Motor neuron (in vitro differentiated cells): ENCODE data around the gene P3H1. TPM values are rescaled to one million over a fixed set of nuclear protein-coding genes. Genes with fewer than 3 reads are reported as not detected.
A peak's percentile ranks its signal among the peaks of the same experiment; 100 is the strongest.

Experiments
- ATAC-seq, 8 experiments: fragments of 200-7000 bp; cut with Tn5 transposase; replicated peaks in 6 of 8; 2 replicates each; pipeline ENCODE4 v1.8.0; 2021; ENCODE audit warnings: mild to moderate bottlenecking in 8 of 8, moderate library complexity in 8 of 8
- H3K27ac ChIP-seq, 2 donors: fragments of 250-450 bp; sonication (Bioruptor Pico); 2 replicates each; pipeline ENCODE4 v1.9.0; 2021; ENCODE audit warnings: antibody characterized with exemption in 2 of 2, mild to moderate bottlenecking in 2 of 2, moderate library complexity in 1 of 2
- H3K4me1 ChIP-seq, 2 donors: fragments of 250-450 bp; sonication (Bioruptor Pico); replicated peaks in 1 of 2; 2 replicates each; pipeline ENCODE4 v1.6.1; 2021; ENCODE audit warnings: antibody characterized with exemption in 2 of 2, mild to moderate bottlenecking in 2 of 2, moderate library complexity in 1 of 2
- H3K4me3 ChIP-seq, 5 donors: fragments of 250-450 bp; sonication (Bioruptor Pico); 2 replicates each; pipeline ENCODE4 v1.9.0; 2021; ENCODE audit warnings: antibody characterized with exemption in 5 of 5, mild to moderate bottlenecking in 5 of 5, moderate library complexity in 4 of 5
- WGBS, 10 experiments: fragments of 450-650 bp; shearing (Covaris generic); methylation state at CpG; one replicate each; pipeline ENCODE4 v1.0.0; 2022; 5-methylcytosine and 5-hydroxymethylcytosine counted together
- in situ Hi-C, 9 experiments: fragments of 400-800 bp; cut with MboI; loops; one replicate each; pipeline ENCODE4 v1.15.0; 2021; ENCODE audit warnings: low sequenced_read_pairs in 9 of 9, low pct_unique_long_range_greater_than_20kb in 2 of 9; ENCODE audit not compliant: unreplicated experiment in 9 of 9
- total RNA-seq, 8 experiments: library from RNA; unstranded; fragments of 300-600 nt; gene quantifications; 2 replicates each; pipeline versions ENCODE4 v1.2.3 to v1.2.4, GENCODE V29; 2022

The P3H1 gene
- total RNA-seq, 8 experiments from 2014 or later, result 22.0 to 68.9 (median 38.1) TPM

DNA sequence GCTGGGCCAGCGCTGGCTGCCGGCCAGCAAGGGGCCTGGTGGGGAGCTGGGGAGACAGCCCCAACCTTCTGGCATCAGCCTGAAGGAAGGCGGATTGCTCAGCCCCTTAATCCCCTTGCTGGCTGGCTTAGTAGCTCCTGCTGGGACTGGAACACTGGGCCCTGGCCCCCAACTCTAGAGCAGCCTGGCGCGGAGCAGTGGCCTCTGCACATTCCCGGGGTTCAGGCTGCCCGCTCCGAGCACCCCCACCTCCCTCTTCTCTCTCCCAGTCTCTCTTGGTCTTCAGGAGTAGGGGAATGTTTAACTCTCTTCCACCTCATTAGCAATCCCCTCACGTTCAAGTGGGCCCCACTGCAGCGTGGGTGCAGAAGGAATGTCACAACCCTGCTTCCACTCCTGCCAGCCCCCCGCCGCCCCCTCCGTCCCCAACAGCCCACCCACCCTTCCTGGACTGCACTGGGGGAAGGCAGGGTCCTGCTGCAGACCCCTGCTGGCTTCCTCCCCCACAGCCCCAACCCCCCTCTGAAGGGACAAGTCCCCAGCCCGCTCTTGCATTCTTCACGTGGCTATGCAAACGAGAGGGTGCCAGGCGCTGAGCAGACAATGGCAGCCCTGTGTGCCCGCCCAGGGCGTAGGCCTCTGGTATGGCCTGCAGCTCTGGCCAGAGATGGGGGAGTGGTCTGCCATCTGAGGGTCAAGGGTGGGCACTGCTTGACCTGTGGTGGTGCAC lies 25.8 kb downstream of the P3H1 start:
- in situ Hi-C loops, result loop anchor here in 2 of 9 experiments (25.0 kb wide), 2 partner anchors 154 to 404 kb away; partner anchors contain the start of gene FOXJ3 (in 1 of the 2)
- WGBS, 10 experiments, result 60 to 82% (median 70%) methylated on average over 1 to 9 of the region's 19 CpGs; no CpG with 5 or more reads in 4 of the 10 experiments
- H3K4me3 ChIP-seq, result no peak overlapping the region
- peaks cover 15 to 16% of the 10 kb centered on the region in 2 donors for H3K4me1 ChIP-seq
- no peak overlapping the region for H3K27ac ChIP-seq
- ATAC-seq, result peak in 5 of 8 experiments; percentile 42 to 80 (median 63)

DNA sequence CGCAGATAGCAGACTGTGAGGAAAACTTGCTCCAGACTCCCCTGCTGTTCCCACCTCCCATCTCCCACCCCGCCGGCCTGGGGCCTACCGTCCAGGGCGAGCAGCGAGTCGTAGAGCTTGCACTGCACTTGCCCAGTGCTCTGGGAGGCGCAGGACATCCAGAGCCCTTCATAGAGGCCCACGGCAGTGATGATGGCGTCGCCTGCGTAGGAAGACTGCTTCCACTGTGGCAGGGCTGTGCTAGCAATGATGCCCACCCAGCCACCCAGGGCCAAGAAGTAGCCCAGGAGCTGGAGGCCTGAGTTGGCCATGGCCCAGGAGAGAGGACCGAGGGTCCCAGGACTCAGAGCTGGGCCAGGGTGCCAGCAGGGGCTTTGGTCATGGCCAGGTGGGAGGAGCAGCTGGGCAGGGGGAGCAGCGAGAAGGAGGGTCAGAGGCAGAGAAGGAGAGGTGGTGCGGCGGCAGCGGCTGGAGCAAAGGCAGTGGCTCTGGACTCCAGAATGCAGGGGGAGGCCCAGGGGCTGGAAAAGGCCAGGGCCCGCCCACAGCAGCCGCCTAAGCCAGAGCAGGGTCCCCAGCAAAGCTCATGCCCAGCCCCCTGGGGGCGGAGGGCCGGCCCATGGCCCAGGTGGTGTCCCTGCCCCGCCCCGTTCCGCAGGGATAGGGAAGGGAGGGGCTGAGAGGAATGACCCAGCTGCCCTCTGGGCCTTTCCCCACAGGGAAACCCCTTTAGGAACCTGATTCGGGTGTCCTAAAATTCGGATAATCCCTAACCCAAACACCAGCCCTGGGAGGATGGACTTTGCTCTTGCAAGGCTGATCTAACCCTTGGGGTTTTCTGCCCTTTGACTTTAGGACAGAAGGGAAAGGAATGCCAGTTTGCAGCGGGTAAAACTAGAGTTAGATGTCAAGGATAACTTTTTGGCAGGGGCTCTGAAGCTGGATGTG lies 26.8 kb downstream of the P3H1 start, which contains the start of gene CLDN19:
TSS of gene CLDN19 (minus strand) at position 484 of the 948 bp plus-strand sequence. CDS start at position 311, 173 bp downstream.
- WGBS, 10 experiments, result 27 to 78% (median 53%) methylated on average over 3 to 8 of the region's 27 CpGs; no CpG with 5 or more reads in 6 of the 10 experiments
- in situ Hi-C loops, result loop anchor here in 2 of 9 experiments (25.0 kb wide), 2 partner anchors 153 to 403 kb away; partner anchors contain the start of gene FOXJ3 (in 1 of the 2)

DNA sequence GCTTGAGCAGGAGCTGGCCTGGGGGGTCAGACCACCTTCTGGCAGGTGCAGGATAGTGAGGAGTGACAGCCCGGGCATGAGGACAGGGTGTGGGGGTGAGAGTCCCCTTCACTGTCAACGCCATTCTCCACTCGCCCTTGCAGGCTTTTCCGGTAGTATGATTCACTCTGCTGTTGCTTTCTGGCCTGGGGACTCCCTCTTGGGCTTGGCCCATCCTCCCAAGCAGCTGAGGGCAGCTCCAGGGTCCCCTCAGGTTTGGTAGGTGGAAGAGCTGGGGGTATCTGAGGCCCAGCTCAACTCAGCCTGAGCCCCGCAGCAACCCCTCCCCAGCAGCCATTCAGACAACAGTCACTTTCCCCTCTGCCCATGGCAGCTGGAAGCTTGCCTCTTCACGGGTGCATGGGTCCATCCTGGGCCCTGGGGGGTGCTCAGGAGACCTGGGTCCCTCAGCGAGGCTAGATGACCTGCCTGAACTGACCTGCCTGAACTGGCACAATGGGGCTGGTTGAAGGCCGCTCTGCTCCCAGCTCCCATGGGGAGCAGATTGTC lies 28.1 kb downstream of the P3H1 start:
- WGBS, 10 experiments, result 62 to 100% (median 83%) methylated on average over 1 to 3 of the region's 8 CpGs; no CpG with 5 or more reads in 7 of the 10 experiments
- ATAC-seq, result no peak
- H3K27ac ChIP-seq, result no peak overlapping the region
- peaks cover 15 to 16% of the 10 kb centered on the region in 2 donors for H3K4me1 ChIP-seq
- in situ Hi-C loops, result loop anchor here in 2 of 9 experiments (25.0 kb wide), 2 partner anchors 151 to 401 kb away; partner anchors contain the start of gene FOXJ3 (in 1 of the 2)
- no peak overlapping the region for H3K4me3 ChIP-seq

More for the DNA sequence above, 26.8 kb downstream of the P3H1 start, which contains the start of gene CLDN19:
- no peak within 1 kb of the TSS for H3K27ac ChIP-seq
- no peak within 1 kb of the TSS for H3K4me3 ChIP-seq
- peak in 6 of 8 experiments; percentile 7 to 77 (median 44) for ATAC-seq
- H3K4me1 ChIP-seq, result peaks cover 15 to 16% of the 10 kb centered on the region in 2 donors

DNA sequence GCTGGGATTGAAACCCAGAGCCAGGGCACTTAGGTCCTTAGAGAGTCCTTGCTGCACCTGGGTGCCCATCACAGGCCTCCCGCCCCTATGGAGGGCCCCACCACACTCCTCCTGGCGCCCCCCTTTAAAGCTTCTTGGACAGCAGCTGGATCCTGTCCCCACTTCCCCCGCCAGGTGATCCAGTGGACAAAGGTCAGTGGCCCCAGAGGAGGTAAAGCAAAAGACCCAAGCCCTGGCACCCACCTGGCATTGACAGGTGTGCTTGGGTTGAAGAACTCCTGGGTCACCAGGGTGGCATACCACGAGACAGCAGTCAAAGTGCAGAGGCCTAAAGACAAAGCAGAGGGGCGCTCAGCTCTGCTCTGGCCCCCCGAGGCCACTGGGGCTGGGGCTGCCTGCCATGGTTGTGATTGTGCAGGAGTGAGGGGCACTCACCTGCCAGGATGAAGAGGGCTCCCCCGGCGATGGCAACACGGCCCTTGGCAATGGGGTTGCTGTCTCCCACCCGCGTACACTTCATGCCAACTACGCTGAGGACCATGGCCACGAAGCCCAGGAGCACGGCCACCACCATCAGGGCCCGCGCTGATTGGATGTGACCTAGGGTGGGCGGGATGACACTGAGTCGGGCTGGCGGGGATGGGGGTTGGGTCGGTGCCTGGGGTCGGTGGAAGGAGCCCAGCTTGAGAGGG lies 28.7 kb downstream of the P3H1 start:
- 40 to 94% (median 79%) methylated on average over 1 to 13 of the region's 21 CpGs; no CpG with 5 or more reads in 6 of the 10 experiments for WGBS, 10 experiments
- H3K4me3 ChIP-seq, result no peak overlapping the region
- H3K27ac ChIP-seq, result no peak overlapping the region
- peaks cover 15 to 16% of the 10 kb centered on the region in 2 donors for H3K4me1 ChIP-seq
- in situ Hi-C loops, result loop anchor here in 2 of 9 experiments (25.0 kb wide), 2 partner anchors 151 to 401 kb away; partner anchors contain the start of gene FOXJ3 (in 1 of the 2)
- no peak for ATAC-seq

DNA sequence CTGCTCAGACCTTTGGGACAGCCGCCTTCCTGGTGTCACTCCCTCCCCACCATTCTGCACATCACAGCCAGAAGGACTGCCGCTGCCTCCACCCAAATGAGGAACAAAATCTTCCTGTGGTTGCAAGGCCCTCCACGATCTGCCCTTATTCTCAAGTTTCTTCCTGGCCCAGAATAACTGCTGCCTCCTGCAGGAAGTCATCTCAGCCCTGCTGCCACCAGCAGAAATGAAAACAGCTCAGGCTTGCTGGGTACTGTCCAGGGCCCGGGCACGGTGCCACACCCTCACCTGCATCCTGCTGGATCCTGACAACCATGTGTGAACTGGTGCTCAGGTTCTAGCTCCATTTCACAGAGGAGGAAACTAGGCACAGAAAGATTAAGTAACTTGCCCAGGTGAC lies 29.6 kb downstream of the P3H1 start:
- no peak overlapping the region for H3K4me3 ChIP-seq

DNA sequence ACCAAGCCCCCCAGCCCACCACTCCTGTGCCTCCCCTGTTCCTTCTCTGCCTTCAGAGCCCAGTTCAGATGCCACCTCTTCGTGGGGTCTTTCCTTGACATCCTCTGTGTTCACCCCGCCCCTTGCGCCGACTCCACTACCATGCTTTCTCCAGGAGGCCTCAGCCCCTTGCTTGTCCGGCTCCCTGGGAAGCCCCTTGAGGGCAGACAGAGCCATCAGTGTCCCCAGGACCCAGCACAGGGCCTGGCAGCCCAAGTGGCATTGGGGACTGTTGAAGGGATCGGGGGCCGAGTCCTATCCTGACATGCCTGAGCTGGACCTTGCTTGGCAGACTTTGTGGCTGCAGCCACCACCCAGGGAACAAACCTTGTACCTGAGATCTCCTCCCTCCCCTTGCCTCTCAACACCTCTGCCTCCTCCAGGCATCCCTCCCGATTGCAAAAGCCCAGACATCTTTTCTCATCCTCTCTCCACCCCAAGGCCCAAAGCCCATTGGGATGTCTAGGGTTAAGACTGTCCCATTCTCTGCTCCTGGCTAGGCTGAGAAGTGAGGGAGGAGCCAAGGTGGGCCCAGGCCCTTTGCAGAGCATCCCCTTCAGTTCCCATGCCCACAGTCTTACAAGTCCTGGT lies 30.1 kb downstream of the P3H1 start:
- ATAC-seq, result no peak
- WGBS, 10 experiments, result 50 to 100% (median 100%) methylated on average over 1 to 2 of the region's 8 CpGs; no CpG with 5 or more reads in 7 of the 10 experiments
- Histone ChIP-seq H3K27ac (no peak overlapping the region), H3K4me3 (no peak overlapping the region), H3K4me1 (peaks cover 15 to 16% of the 10 kb centered on the region in 2 donors)
- in situ Hi-C loops, result loop anchor here in 2 of 9 experiments (25.0 kb wide), 2 partner anchors 149 to 399 kb away; partner anchors contain the start of gene FOXJ3 (in 1 of the 2)

More for the DNA sequence above, 29.6 kb downstream of the P3H1 start:
- no peak for ATAC-seq
- 40 to 85% (median 71%) methylated on average over 1 to 4 of the region's 5 CpGs; no CpG with 5 or more reads in 4 of the 10 experiments for WGBS, 10 experiments
- Histone ChIP-seq H3K4me1 (peaks cover 15 to 16% of the 10 kb centered on the region in 2 donors), H3K27ac (no peak overlapping the region)
- in situ Hi-C loops, result loop anchor here in 2 of 9 experiments (25.0 kb wide), 2 partner anchors 150 to 400 kb away; partner anchors contain the start of gene FOXJ3 (in 1 of the 2)

DNA sequence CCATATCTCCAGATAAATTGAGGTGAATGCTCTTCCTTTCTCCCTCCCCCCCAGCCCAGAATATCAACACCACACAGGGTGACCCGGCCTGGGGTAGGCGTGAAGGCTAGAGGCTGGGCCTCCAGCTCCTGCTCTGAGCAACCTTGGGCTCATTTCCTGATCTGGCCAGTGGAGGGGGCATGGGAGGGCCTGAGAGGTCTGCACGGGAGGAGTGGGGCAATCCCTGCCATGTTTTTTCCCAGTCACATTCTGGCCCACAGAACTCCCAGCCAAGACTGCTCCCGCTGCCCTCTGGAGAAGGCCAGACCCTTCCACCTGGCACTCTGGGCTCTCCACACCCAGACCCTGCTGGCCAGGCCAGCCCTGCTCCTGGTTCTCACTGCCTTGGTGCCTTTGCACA lies 30.7 kb downstream of the P3H1 start:
- ATAC-seq, result peak in 4 of 8 experiments; percentile 7 to 94 (median 81)
- in situ Hi-C loops, result loop anchor here in 2 of 9 experiments (25.0 kb wide), 2 partner anchors 149 to 399 kb away; partner anchors contain the start of gene FOXJ3 (in 1 of the 2)
- 17 to 67% methylated on average over 1 to 4 of the region's 4 CpGs; no CpG with 5 or more reads in 8 of the 10 experiments for WGBS, 10 experiments

DNA sequence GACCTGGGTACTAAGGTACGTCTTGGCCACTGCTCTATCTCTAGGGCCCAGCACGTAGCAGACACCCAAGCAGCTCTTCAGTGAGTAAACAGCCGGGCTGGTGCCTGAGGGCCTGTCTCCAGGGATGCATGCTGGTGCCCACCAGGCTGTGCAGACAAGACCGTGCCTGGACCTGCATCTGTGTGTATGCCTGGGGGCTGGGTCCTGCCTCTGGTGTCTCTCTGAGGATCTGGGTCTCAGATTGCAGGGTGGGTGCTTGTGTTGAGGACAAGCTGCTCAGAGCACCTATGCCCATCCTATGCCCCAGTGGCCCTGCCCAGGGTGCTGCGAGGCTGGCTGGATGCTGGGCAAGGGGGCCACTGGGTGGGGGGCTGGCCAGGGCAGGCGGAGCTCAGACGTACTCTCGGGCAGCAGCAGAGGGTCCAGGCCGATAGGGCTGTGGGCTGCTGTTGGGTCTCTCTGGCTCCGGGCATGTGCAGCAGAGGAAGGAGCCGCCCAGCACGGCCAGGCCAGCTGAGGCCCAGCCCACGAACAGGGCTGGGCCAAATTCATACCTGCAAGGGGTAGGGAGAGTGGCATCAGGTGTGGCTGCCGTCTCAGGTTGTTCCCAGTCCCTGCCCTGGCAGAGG lies 31.2 kb downstream of the P3H1 start:
- ATAC-seq, result peak in 1 of 8 experiments; percentile 48
- in situ Hi-C loops, result loop anchor here in 2 of 9 experiments (25.0 kb wide), 2 partner anchors 148 to 398 kb away; partner anchors contain the start of gene FOXJ3 (in 1 of the 2)
- Histone ChIP-seq H3K4me1 (peaks cover 9 to 10% of the 10 kb centered on the region in 2 donors), H3K4me3 (no peak overlapping the region), H3K27ac (no peak overlapping the region)
- 70 to 80% (median 79%) methylated on average over 1 to 5 of the region's 14 CpGs; no CpG with 5 or more reads in 7 of the 10 experiments for WGBS, 10 experiments

More for the DNA sequence above, 30.7 kb downstream of the P3H1 start:
- Histone ChIP-seq H3K4me3 (no peak overlapping the region), H3K27ac (no peak overlapping the region), H3K4me1 (peaks cover 14 to 15% of the 10 kb centered on the region in 2 donors)

DNA sequence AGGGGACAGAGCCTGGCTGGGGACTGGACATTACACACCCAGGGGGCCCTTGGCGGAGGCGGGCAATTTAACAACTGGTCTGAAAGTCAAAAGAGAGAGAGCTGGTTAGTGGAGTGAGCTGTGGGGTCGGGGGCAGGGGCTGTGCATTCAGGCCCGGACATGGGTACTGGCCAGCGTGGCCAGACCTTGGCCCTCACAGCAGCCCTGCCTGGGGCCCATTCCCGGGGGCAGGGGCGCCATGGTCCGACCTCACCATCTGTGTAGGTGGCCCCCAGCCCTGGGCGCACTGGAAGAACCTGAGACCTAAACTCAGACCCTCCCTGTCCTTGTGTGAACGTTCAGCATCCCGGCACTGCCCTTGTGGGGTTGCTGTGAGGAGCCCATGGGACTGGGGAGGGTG lies 31.8 kb downstream of the P3H1 start:
- 40 to 100% methylated on average over 1 of the region's 11 CpGs; no CpG with 5 or more reads in 8 of the 10 experiments for WGBS, 10 experiments
- Histone ChIP-seq H3K4me1 (peaks cover 3 to 5% of the 10 kb centered on the region in 2 donors), H3K27ac (no peak overlapping the region), H3K4me3 (no peak overlapping the region)
- peak in 1 of 8 experiments; percentile 8 for ATAC-seq
- in situ Hi-C loops, result loop anchor here in 2 of 9 experiments (25.0 kb wide), 2 partner anchors 148 to 398 kb away; partner anchors contain the start of gene FOXJ3 (in 1 of the 2)

DNA sequence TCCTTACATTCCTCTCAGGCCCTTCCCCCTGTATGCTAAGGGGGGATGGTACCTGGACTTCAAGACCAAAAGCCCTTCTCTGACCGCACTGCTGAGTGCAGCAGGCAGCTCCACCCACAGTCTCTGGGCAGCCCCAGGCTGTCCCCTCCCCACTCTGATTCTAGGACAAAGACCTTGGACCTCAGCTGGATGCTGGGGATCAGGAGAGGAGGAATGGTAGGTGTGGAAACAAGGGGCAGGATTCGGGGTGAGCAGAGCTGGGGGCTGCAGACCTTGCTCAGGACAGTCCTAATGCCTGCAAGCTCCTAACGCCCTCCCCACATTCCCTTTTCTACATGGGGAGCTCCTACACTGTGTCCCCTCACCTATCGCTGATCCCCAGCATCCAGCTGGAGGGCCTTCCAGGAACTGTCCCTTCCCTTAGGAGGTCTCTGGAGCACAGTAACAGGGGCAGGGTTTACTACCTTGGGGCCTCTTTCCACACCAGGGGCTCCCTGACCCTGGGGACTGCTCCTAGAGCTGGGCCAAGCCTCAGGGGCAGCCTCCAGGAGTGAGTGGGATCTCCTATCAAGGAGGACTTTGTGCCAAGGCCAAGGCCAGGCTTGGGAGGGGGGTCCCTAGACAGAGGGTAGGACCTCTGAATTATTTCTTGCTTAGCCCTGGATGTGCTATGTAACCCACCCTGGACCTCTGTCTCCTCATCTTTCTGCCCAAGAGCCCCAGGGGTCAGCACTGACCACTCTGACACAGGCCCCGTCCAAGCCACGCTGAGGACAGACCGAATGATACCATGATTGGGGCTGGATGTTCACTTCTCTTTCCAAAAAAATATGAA lies 32.4 kb downstream of the P3H1 start:
- WGBS, 10 experiments, result 66 to 100% (median 85%) methylated on average over 2 to 3 of the region's 7 CpGs; no CpG with 5 or more reads in 4 of the 10 experiments
- ATAC-seq, result peak in 2 of 8 experiments; percentile 7 to 26
- in situ Hi-C loops, result loop anchor here in 2 of 9 experiments (25.0 kb wide), 2 partner anchors 147 to 397 kb away; partner anchors contain the start of gene FOXJ3 (in 1 of the 2)

More for the DNA sequence above, 32.4 kb downstream of the P3H1 start:
- Histone ChIP-seq H3K4me1 (no peaks in the 10 kb centered on the region), H3K27ac (no peak overlapping the region), H3K4me3 (no peak overlapping the region)
